Stomach smooth muscle (tissue), 2 donors: ENCODE results near the gene MAP3K1.

ENCODE experiments used
- H3K27ac ChIP-seq: one replicate; pipeline ENCODE4 v1.7.0; 2013; ENCODE audit warnings: mild to moderate bottlenecking, low read length, inconsistent platforms
- H3K27me3 ChIP-seq, 2 donors: one replicate each; pipeline ENCODE4 v1.7.0; 2013; ENCODE audit warnings: low read length in 2 of 2; ENCODE audit not compliant: insufficient read depth in 2 of 2, control insufficient read depth in 1 of 2
- H3K36me3 ChIP-seq, 2 donors: one replicate each; pipeline ENCODE4 v1.7.0; 2013; ENCODE audit warnings: low read length in 2 of 2; ENCODE audit not compliant: control insufficient read depth in 2 of 2, insufficient read depth in 2 of 2
- H3K4me1 ChIP-seq: one replicate; pipeline ENCODE4 v1.7.0; 2013; ENCODE audit warnings: low read length; ENCODE audit not compliant: control insufficient read depth, insufficient read depth
- H3K4me3 ChIP-seq, 2 donors: one replicate each; pipeline ENCODE4 v1.7.0; 2013; ENCODE audit warnings: low read length in 2 of 2
- H3K9ac ChIP-seq, 2 donors: one replicate each; pipeline ENCODE4 v1.7.0; 2013; ENCODE audit warnings: low read length in 2 of 2, mild to moderate bottlenecking in 1 of 2
- H3K9me3 ChIP-seq, 2 donors: one replicate each; pipeline ENCODE4 v1.7.0; 2013; ENCODE audit warnings: low read length in 2 of 2; ENCODE audit not compliant: control insufficient read depth in 2 of 2
- donor health status: healthy.
- donor health status: Pancreatic carcinoma.

Gene MAP3K1

DNA sequence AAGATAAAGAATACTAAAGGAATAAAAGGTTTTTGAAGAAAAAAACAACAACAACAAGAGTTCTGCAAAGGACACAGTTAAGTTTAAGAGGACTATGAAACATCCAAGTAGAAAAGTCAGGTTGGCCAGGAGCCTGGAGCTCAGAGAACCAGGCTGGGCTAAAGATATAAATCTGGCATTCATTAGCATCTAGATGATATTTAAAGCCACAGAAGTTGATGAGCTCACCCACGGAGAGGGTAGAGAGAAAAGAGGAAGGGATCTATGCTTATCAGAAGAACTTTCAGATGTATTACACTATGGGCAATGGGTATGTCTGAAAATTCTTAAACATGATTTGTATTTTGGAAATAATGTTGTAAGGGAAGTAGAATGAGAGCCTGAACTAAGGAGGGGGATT, 126.6 kb downstream of the MAP3K1 start:
- Histone ChIP-seq H3K4me1 (no peaks in the 10 kb centered on the region), H3K9ac (no peak overlapping the region), H3K27me3 (no peaks in the 10 kb centered on the region), H3K36me3 (peaks cover 32 to 43% of the 10 kb centered on the region in 2 donors), H3K4me3 (no peak overlapping the region), H3K9me3 (no peaks in the 10 kb centered on the region), H3K27ac (no peak overlapping the region)
